K562 (cell line): ENCODE measurements around the gene ANKS1B. TPM values are rescaled to one million over a fixed set of nuclear protein-coding genes. Genes with fewer than 3 reads are reported as not detected.

Experiments used
- ATAC-seq: fragments of 200-7000 bp; cut with Tn5 transposase; 3 replicates; pipeline ENCODE4 v1.9.1; 2020; ENCODE audit warnings: moderate library complexity
- BruUV-seq: library from RNA; stranded (reverse); fragments of 400-500 nt; replicated peaks from 2 replicates; lab custom pipeline; 2021; lab: Mats Ljungman, UMichigan
- CTCF ChIA-PET: fragments of 300-600 bp; formaldehyde crosslinking; extraction: SDS; loops from one replicate; lab custom pipeline; 2021; ENCODE audit warnings: low intra/inter-chr PET ratio; lab: Yijun Ruan, JAX
- POLR2A ChIA-PET: fragments of 300-600, 350-650 bp; sonication (Branson Sonifier 250); formaldehyde crosslinking; extraction: SDS; loops from one replicate; lab custom pipeline; 2021; ENCODE audit warnings: antibody characterized with exemption, inconsistent platforms; lab: Yijun Ruan, JAX
- DNase-seq, 4 experiments: peaks; one replicate each; pipeline versions ENCODE4 v3.0.0 to v3.0.0-alpha.2; 2011 to 2018; ENCODE audit warnings: low spot score in 3 of 4, mixed read lengths in 3 of 4; ENCODE audit errors: extremely low read depth in 1 of 4
- FAIRE-seq: peaks from 2 replicates; lab custom pipeline; 2011; peaks lifted over from hg19 to GRCh38; lab: Jason Lieb, UNC
- H2AFZ ChIP-seq: 2 replicates; pipeline ENCODE4 v1.6.0; 2011; ENCODE audit warnings: low read depth, low read length, control low read depth, inconsistent platforms
- H3K27ac ChIP-seq: fragments of 200-600 bp; 3 replicates; pipeline ENCODE4 v1.8.0; 2011; ENCODE audit warnings: low read depth, mild to moderate bottlenecking, control low read depth, inconsistent platforms, low read length, moderate library complexity, mixed read lengths; ENCODE audit errors: extremely low read depth
- H3K27me3 ChIP-seq, 2 experiments: fragments of 300-600 bp in 1 of 2; 2 replicates in 1 of 2; 3 replicates in 1 of 2; pipeline versions ENCODE4 v1.6.0 to v1.8.0; 2011; ENCODE audit warnings: inconsistent platforms in 2 of 2, low read length in 2 of 2, mild to moderate bottlenecking in 1 of 2, mixed read lengths in 1 of 2, moderate library complexity in 1 of 2; ENCODE audit not compliant: control insufficient read depth in 2 of 2, insufficient read depth in 2 of 2
- H3K36me3 ChIP-seq: fragments of 300-600 bp; 3 replicates; pipeline ENCODE4 v1.8.0; 2011; ENCODE audit warnings: mild to moderate bottlenecking, low read length, inconsistent platforms; ENCODE audit not compliant: control insufficient read depth, insufficient read depth
- H3K4me1 ChIP-seq, 2 experiments: fragments of 200-600 bp in 1 of 2; replicated peaks in 1 of 2; 2 replicates in 1 of 2; 3 replicates in 1 of 2; pipeline versions ENCODE4 v1.5.1 to v1.8.0; 2011; ENCODE audit warnings: inconsistent platforms in 2 of 2, low read length in 2 of 2, mild to moderate bottlenecking in 1 of 2, mixed read lengths in 1 of 2, moderate library complexity in 1 of 2; ENCODE audit not compliant: control insufficient read depth in 2 of 2, insufficient read depth in 2 of 2
- H3K4me2 ChIP-seq: 2 replicates; pipeline ENCODE4 v1.6.1; 2011; ENCODE audit warnings: low read length, control low read depth, inconsistent platforms, mixed read lengths; ENCODE audit not compliant: insufficient read depth
- H3K4me3 ChIP-seq: fragments of 200-600 bp; sonication (generic), shearing (Covaris generic); 2 replicates; pipeline ENCODE4 v1.5.1; 2016; ENCODE audit warnings: control low read depth, inconsistent platforms
- H3K79me2 ChIP-seq: fragments of 200-600 bp; 3 replicates; pipeline ENCODE4 v1.8.0; 2011; ENCODE audit warnings: low read length, inconsistent platforms; ENCODE audit not compliant: control insufficient read depth, insufficient read depth
- H3K9ac ChIP-seq, 2 experiments: 2 replicates each; pipeline versions ENCODE4 v1.6.0 to v1.6.1; 2011; ENCODE audit warnings: low read depth in 2 of 2, low read length in 2 of 2, control low read depth in 1 of 2, inconsistent platforms in 1 of 2, mild to moderate bottlenecking in 1 of 2, mixed read lengths in 1 of 2; ENCODE audit not compliant: insufficient read depth in 1 of 2
- H3K9me1 ChIP-seq: one replicate; pipeline ENCODE4 v1.6.0; 2011; ENCODE audit warnings: inconsistent platforms, mild to moderate bottlenecking, low read length, moderate library complexity; ENCODE audit not compliant: control insufficient read depth, insufficient read depth
- H3K9me3 ChIP-seq: replicated peaks from 2 replicates; pipeline ENCODE4 v1.5.1; 2011; ENCODE audit warnings: low read depth, low read length, inconsistent platforms; ENCODE audit not compliant: control insufficient read depth, insufficient read depth
- H4K20me1 ChIP-seq: replicated peaks from 2 replicates; pipeline ENCODE4 v1.6.1; 2011; ENCODE audit warnings: low read length, inconsistent platforms, mixed read lengths; ENCODE audit not compliant: control insufficient read depth, insufficient read depth
- CXXC5 ChIP-seq: fragments of 250-450 bp; sonication (Bioruptor Pico); IDR thresholded peaks from 2 replicates; pipeline ENCODE4 v1.8.0; 2022; ENCODE audit warnings: inconsistent platforms, mild to moderate bottlenecking, moderate library complexity
- GTF2A2 ChIP-seq: IDR thresholded peaks from 2 replicates; pipeline ENCODE4 v1.6.1; 2016; ENCODE audit warnings: mild to moderate bottlenecking, missing genetic modification characterization, missing compliant biosample characterization
- ILK ChIP-seq: fragments of 450-650 bp; IDR thresholded peaks from 2 replicates; pipeline ENCODE4 v1.6.1; 2016; ENCODE audit warnings: missing genetic modification characterization, low read depth, mild to moderate bottlenecking, missing compliant biosample characterization, moderate library complexity, borderline replicate concordance
- RFX5 ChIP-seq: IDR thresholded peaks from 2 replicates; pipeline ENCODE4 v1.6.1; 2011; ENCODE audit warnings: low read depth, mild to moderate bottlenecking, improper control_type of control experiment, low read length
- SETDB1 ChIP-seq: IDR thresholded peaks from one replicate; pipeline ENCODE4 v1.6.1; 2012; ENCODE audit warnings: low read length, control low read depth, inconsistent platforms
- SMAD2 ChIP-seq: fragments of 150-350 bp; IDR thresholded peaks from 2 replicates; pipeline ENCODE4 v1.6.1; 2014; ENCODE audit warnings: low read depth, mild to moderate bottlenecking, low read length
- SPI1 ChIP-seq: IDR thresholded peaks from 2 replicates; pipeline ENCODE4 v1.6.1; 2011; ENCODE audit warnings: low read depth, low read length, control low read depth, borderline replicate concordance
- SRSF9 ChIP-seq: fragments of 200-400 bp; formaldehyde crosslinking; IDR thresholded peaks from 2 replicates; pipeline ENCODE4 v1.6.1; 2017; ENCODE audit warnings: low read depth, low read length, borderline replicate concordance
- ZBTB34 ChIP-seq: fragments of 250-450 bp; sonication (Bioruptor Pico); IDR thresholded peaks from 2 replicates; pipeline ENCODE4 v1.8.0; 2021; ENCODE audit warnings: mild to moderate bottlenecking, moderate library complexity
- ZNF274 ChIP-seq: IDR thresholded peaks from 2 replicates; pipeline ENCODE4 v1.6.1; 2011; ENCODE audit warnings: low read depth, mild to moderate bottlenecking, low read length, moderate library complexity, borderline replicate concordance
- ZNF407 ChIP-seq: fragments of 450-650 bp; IDR thresholded peaks from 2 replicates; pipeline ENCODE4 v1.6.1; 2016; ENCODE audit warnings: low read depth
- ZNF436 ChIP-seq: fragments of 250-450, 450-650 bp; sonication (Bioruptor Pico); formaldehyde crosslinking; IDR thresholded peaks from 2 replicates; pipeline ENCODE4 v1.7.0; 2020; ENCODE audit warnings: mild to moderate bottlenecking
- ZNF445 ChIP-seq: fragments of 250-450 bp; sonication (Bioruptor Pico); IDR thresholded peaks from 2 replicates; pipeline ENCODE4 v1.4.0; 2020; ENCODE audit warnings: low read depth, mild to moderate bottlenecking, moderate library complexity
- WGBS: fragments of 100-300 bp; shearing (Covaris generic); methylation state at CpG from one replicate; pipeline ENCODE4 v1.1.6; 2016; ENCODE audit warnings: low coverage, mixed read lengths; ENCODE audit not compliant: insufficient coverage; ENCODE audit errors: missing lambda C conversion rate; 5-methylcytosine and 5-hydroxymethylcytosine counted together
- in situ Hi-C: fragments of 300-500 bp; cut with MboI; formaldehyde crosslinking; loops from 4 replicates; pipeline ENCODE4 v1.15.0; 2018; ENCODE audit warnings: inconsistent platforms, mixed read lengths
- intact Hi-C: fragments of 100-400 bp; cut with micrococcal nuclease; formaldehyde crosslinking; loops from 2 replicates; pipeline ENCODE4 v1.14.2; 2022
- polyA plus RNA-seq, 8 experiments: library from polyadenylated mRNA; depleted of rRNA in 4 of 8; stranded (reverse) in 5 of 8; unstranded in 3 of 8; fragments of >200 nt; fragmentation: Nextera tagmentation in 2 of 8; fragmentation: Illumina TruSeq in 1 of 8; extraction: Ambion mirVana in 2 of 8; extraction: Trizol in 1 of 8; gene quantifications; 2 replicates each; pipeline versions ENCODE4 v1.2.1 to v1.2.3, GENCODE V29; 2011 to 2014; ENCODE audit warnings: inconsistent platforms in 1 of 8, missing spikeins in 1 of 8
- total RNA-seq, 7 experiments: library from RNA; depleted of rRNA in 6 of 7; stranded (reverse); fragments of >200 nt in 6 of 7; fragmentation: Illumina TruSeq in 2 of 7; extraction: Trizol in 2 of 7; gene quantifications; 2 replicates each; pipeline versions ENCODE4 v1.2.1 to v1.2.3, GENCODE V29; 2011 to 2021; ENCODE audit warnings: low replicate concordance in 1 of 7

ANKS1B gene
- total and polyA plus RNA-seq, 9 of the 15 experiments (the other 6 are each of a cell fraction or from before 2014, with no cell fraction given): 0.04 to 0.47 (median 0.28) TPM; not detected in 4

GRCh38 chr12:98893675-98894411 is 1090.9 kb downstream of the ANKS1B start:
- no peak for DNase-seq
- Histone ChIP-seq H3K4me1 (no peaks in the 10 kb centered on the region), H3K4me3 (no peak overlapping the region), H3K27ac (no peak overlapping the region), H3K4me2 (no peak overlapping the region), H4K20me1 (no peaks in the 10 kb centered on the region), H3K36me3 (no peaks in the 10 kb centered on the region), H3K9me3 (no peaks in the 10 kb centered on the region), H3K9me1 (no peaks in the 10 kb centered on the region), H2AFZ (no peak overlapping the region), H3K27me3 (peaks cover 0 to 10% of the 10 kb centered on the region in 2 experiments; a peak in 2 of 5 replicates), H3K9ac (no peak overlapping the region), H3K79me2 (no peaks in the 10 kb centered on the region)
- in situ Hi-C loops: no loop called here
- ATAC-seq: no peak
- no TSS peak for BruUV-seq
- POLR2A ChIA-PET: no interaction called here
- intact Hi-C loops: no loop called here
- FAIRE-seq: no peak
- WGBS: 2% methylated on average over 27 of the region's 27 CpGs
- CTCF ChIA-PET: no interaction called here
- TF ChIP-seq CXXC5 (CRISPR knock-in tag) (no peak), SMAD2 (no peak), GTF2A2 (tag) (no peak), ZBTB34 (CRISPR knock-in tag) (no peak), ZNF274 (no peak), SPI1 (no peak), ZNF407 (no peak), ZNF436 (CRISPR knock-in tag) (no peak), SRSF9 (no peak), ILK (tag) (no peak), SETDB1 (no peak), RFX5 (no peak), ZNF445 (no peak)
